ENCODE data around the gene CEP112.
"Not testable (repeated sequence)": the region's sequence is repeated elsewhere in the genome, so short reads cannot be mapped to it uniquely, and the experiment has no call there.

DNA sequence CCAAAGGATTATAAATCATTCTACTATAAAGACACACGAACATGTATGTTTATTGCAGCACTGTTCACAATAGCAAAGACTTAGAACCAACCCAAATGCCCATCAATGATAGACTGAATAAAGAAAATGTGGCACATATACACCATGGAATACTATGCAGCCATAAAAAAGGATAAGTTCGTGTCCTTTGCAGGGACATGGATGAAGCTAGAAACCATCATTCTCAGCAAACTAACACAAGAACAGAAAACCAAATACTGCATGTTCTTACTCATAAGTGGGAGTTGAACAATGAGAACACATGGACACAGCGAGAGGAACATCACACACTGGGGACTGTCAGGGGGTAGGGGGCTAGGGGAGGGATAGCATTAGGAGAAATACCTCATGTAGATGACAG is 111.3 kb downstream of the CEP112 start:
- TF ChIP-seq, protein P1, sequence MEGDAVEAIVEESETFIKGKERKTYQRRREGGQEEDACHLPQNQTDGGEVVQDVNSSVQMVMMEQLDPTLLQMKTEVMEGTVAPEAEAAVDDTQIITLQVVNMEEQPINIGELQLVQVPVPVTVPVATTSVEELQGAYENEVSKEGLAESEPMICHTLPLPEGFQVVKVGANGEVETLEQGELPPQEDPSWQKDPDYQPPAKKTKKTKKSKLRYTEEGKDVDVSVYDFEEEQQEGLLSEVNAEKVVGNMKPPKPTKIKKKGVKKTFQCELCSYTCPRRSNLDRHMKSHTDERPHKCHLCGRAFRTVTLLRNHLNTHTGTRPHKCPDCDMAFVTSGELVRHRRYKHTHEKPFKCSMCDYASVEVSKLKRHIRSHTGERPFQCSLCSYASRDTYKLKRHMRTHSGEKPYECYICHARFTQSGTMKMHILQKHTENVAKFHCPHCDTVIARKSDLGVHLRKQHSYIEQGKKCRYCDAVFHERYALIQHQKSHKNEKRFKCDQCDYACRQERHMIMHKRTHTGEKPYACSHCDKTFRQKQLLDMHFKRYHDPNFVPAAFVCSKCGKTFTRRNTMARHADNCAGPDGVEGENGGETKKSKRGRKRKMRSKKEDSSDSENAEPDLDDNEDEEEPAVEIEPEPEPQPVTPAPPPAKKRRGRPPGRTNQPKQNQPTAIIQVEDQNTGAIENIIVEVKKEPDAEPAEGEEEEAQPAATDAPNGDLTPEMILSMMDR (conservative IDR thresholded peaks at IDR 0.05; ENCODE audit: low read depth, low read length) = not testable (repeated sequence)
- TF ChIP-seq RFX5 (IDR thresholded peaks at IDR 0.05; ENCODE audit: low read depth, low read length) = not testable (repeated sequence)
- TF ChIP-seq, protein P2, sequence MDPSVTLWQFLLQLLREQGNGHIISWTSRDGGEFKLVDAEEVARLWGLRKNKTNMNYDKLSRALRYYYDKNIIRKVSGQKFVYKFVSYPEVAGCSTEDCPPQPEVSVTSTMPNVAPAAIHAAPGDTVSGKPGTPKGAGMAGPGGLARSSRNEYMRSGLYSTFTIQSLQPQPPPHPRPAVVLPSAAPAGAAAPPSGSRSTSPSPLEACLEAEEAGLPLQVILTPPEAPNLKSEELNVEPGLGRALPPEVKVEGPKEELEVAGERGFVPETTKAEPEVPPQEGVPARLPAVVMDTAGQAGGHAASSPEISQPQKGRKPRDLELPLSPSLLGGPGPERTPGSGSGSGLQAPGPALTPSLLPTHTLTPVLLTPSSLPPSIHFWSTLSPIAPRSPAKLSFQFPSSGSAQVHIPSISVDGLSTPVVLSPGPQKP (IDR thresholded peaks at IDR 0.05; ENCODE audit: borderline replicate concordance, low read depth, low read length) = not testable (repeated sequence)

All from IMR-90 (cell line).